ENCODE results near the gene RPS6KA5.

GRCh38 chr14:90871605-90872233, 188.7 kb downstream of the RPS6KA5 start:
- TF ChIP-seq, protein P1, sequence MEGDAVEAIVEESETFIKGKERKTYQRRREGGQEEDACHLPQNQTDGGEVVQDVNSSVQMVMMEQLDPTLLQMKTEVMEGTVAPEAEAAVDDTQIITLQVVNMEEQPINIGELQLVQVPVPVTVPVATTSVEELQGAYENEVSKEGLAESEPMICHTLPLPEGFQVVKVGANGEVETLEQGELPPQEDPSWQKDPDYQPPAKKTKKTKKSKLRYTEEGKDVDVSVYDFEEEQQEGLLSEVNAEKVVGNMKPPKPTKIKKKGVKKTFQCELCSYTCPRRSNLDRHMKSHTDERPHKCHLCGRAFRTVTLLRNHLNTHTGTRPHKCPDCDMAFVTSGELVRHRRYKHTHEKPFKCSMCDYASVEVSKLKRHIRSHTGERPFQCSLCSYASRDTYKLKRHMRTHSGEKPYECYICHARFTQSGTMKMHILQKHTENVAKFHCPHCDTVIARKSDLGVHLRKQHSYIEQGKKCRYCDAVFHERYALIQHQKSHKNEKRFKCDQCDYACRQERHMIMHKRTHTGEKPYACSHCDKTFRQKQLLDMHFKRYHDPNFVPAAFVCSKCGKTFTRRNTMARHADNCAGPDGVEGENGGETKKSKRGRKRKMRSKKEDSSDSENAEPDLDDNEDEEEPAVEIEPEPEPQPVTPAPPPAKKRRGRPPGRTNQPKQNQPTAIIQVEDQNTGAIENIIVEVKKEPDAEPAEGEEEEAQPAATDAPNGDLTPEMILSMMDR (IDR thresholded peaks at IDR 0.05), result no peak
- TF ChIP-seq POLR2AphosphoS5 (IDR thresholded peaks at IDR 0.05; ENCODE audit: low read depth, low read length) (no peak), SIN3A (IDR thresholded peaks at IDR 0.05; ENCODE audit: borderline replicate concordance, insufficient read depth, low read depth, low read length) (no peak)
- TF ChIP-seq, protein P2, sequence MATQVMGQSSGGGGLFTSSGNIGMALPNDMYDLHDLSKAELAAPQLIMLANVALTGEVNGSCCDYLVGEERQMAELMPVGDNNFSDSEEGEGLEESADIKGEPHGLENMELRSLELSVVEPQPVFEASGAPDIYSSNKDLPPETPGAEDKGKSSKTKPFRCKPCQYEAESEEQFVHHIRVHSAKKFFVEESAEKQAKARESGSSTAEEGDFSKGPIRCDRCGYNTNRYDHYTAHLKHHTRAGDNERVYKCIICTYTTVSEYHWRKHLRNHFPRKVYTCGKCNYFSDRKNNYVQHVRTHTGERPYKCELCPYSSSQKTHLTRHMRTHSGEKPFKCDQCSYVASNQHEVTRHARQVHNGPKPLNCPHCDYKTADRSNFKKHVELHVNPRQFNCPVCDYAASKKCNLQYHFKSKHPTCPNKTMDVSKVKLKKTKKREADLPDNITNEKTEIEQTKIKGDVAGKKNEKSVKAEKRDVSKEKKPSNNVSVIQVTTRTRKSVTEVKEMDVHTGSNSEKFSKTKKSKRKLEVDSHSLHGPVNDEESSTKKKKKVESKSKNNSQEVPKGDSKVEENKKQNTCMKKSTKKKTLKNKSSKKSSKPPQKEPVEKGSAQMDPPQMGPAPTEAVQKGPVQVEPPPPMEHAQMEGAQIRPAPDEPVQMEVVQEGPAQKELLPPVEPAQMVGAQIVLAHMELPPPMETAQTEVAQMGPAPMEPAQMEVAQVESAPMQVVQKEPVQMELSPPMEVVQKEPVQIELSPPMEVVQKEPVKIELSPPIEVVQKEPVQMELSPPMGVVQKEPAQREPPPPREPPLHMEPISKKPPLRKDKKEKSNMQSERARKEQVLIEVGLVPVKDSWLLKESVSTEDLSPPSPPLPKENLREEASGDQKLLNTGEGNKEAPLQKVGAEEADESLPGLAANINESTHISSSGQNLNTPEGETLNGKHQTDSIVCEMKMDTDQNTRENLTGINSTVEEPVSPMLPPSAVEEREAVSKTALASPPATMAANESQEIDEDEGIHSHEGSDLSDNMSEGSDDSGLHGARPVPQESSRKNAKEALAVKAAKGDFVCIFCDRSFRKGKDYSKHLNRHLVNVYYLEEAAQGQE (IDR thresholded peaks at IDR 0.05; ENCODE audit: insufficient read depth in 1 of 2, low read depth in 2 of 2, low read length in 1 of 2), result no peak
